ENCODE results near the gene SPATA31E1. TPM values are rescaled to one million over a fixed set of nuclear protein-coding genes. Genes with fewer than 3 reads are reported as not detected.
"Not testable (repeated sequence)": the region's sequence is repeated elsewhere in the genome, so short reads cannot be mapped to it uniquely, and the experiment has no call there.

SPATA31E1 gene
- polyA plus RNA-seq, 1 donor = not detected

GRCh38 chr9:87934444-87934843, 51.8 kb downstream of the SPATA31E1 start:
- not testable (repeated sequence) for DNase-seq

DNA sequence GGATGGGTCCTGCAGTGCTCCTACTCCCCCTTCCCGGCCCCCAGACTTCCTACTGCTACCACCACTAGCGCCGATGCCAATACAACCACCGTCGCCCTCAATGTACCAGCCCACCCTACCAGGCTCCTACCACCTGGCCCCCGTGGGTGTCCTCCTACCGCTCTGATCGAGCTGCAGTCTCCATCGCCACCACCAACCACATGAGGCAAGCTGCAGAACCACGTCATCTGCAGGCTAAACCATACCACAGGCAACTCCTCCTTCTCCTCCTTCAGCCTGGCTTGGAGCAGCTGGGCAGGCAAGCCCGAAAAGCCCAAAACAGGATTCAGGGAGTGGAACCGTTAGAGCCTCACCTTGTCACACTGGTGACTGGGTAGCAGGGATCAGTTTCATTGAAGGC, 54.7 kb downstream of the SPATA31E1 start:
- DNase-seq = not testable (repeated sequence)

DNA sequence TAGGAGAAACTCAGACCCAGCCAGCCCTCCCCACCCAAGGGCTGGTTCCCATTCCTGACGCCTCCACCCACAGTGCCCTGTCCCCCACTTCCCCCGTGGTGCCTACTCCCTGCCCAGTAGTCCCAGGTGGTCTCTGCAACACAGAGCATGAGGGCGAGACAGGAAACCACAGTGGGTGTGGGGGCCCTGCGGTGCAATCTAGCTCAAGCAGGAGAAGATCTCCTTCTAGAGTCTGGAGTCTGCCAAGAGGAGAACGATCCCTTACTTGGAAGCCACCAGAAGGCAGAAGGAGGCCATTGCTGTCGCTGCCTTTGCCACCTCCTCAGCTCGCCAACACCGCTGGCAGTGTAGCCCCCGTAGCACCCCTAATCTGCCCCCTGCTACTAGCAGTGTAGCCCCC, 55.2 kb downstream of the SPATA31E1 start:
- not testable (repeated sequence) for DNase-seq

DNA sequence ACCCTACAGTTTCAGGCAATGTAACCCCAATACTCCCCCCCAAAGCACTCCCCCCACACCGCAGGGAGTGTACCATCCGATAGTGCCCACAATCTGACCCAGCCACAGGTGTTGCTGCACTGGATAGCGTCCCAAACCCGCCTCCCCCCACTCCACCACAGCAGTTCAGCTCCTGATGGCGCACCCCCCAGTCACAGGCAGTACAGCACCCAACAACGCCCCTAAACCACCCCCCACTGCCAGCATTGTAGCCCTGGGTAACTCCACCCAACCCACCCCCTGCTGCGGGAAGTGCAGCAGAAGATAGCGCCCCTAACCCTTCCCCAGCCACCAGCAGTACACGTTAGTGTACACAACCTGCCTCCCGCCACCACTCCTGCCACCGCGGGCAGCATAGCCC, 55.7 kb downstream of the SPATA31E1 start:
- not testable (repeated sequence) for DNase-seq

Other genes with a start within 250 kb of the SPATA31E1 start
- gene CTSL, start 156.8 kb upstream of the SPATA31E1 start, polyA plus RNA-seq (ENCODE audit: insufficient read length) = 37.5 TPM
- gene SPATA31C1, start 35.1 kb downstream of the SPATA31E1 start, polyA plus RNA-seq (ENCODE audit: insufficient read length) = not detected
- 6.8 TPM for gene CDK20, start 91.7 kb downstream of the SPATA31E1 start, polyA plus RNA-seq (ENCODE audit: insufficient read length)